K562 (cell line): ENCODE results near the gene DDC. TPM values are rescaled to one million over a fixed set of nuclear protein-coding genes. Genes with fewer than 3 reads are reported as not detected.

Experiments
- ATAC-seq: fragments of 200-7000 bp; cut with Tn5 transposase; 3 replicates; pipeline ENCODE4 v1.9.1; 2020; ENCODE audit warnings: moderate library complexity
- BruUV-seq: library from RNA; stranded (reverse); fragments of 400-500 nt; replicated peaks from 2 replicates; lab custom pipeline; 2021; lab: Mats Ljungman, UMichigan
- CTCF ChIA-PET: fragments of 300-600 bp; formaldehyde crosslinking; extraction: SDS; loops from one replicate; lab custom pipeline; 2021; ENCODE audit warnings: low intra/inter-chr PET ratio; lab: Yijun Ruan, JAX
- POLR2A ChIA-PET: fragments of 300-600, 350-650 bp; sonication (Branson Sonifier 250); formaldehyde crosslinking; extraction: SDS; loops from one replicate; lab custom pipeline; 2021; ENCODE audit warnings: antibody characterized with exemption, inconsistent platforms; lab: Yijun Ruan, JAX
- DNase-seq, 4 experiments: peaks; one replicate each; pipeline versions ENCODE4 v3.0.0 to v3.0.0-alpha.2; 2011 to 2018; ENCODE audit warnings: low spot score in 3 of 4, mixed read lengths in 3 of 4; ENCODE audit errors: extremely low read depth in 1 of 4
- FAIRE-seq: peaks from 2 replicates; lab custom pipeline; 2011; peaks lifted over from hg19 to GRCh38; lab: Jason Lieb, UNC
- H2AFZ ChIP-seq: 2 replicates; pipeline ENCODE4 v1.6.0; 2011; ENCODE audit warnings: low read depth, low read length, control low read depth, inconsistent platforms
- H3K27ac ChIP-seq: fragments of 200-600 bp; 3 replicates; pipeline ENCODE4 v1.8.0; 2011; ENCODE audit warnings: low read depth, mild to moderate bottlenecking, control low read depth, inconsistent platforms, low read length, moderate library complexity, mixed read lengths; ENCODE audit errors: extremely low read depth
- H3K27me3 ChIP-seq, 2 experiments: fragments of 300-600 bp in 1 of 2; 2 replicates in 1 of 2; 3 replicates in 1 of 2; pipeline versions ENCODE4 v1.6.0 to v1.8.0; 2011; ENCODE audit warnings: inconsistent platforms in 2 of 2, low read length in 2 of 2, mild to moderate bottlenecking in 1 of 2, mixed read lengths in 1 of 2, moderate library complexity in 1 of 2; ENCODE audit not compliant: control insufficient read depth in 2 of 2, insufficient read depth in 2 of 2
- H3K36me3 ChIP-seq: fragments of 300-600 bp; 3 replicates; pipeline ENCODE4 v1.8.0; 2011; ENCODE audit warnings: mild to moderate bottlenecking, low read length, inconsistent platforms; ENCODE audit not compliant: control insufficient read depth, insufficient read depth
- H3K4me1 ChIP-seq, 2 experiments: fragments of 200-600 bp in 1 of 2; replicated peaks in 1 of 2; 2 replicates in 1 of 2; 3 replicates in 1 of 2; pipeline versions ENCODE4 v1.5.1 to v1.8.0; 2011; ENCODE audit warnings: inconsistent platforms in 2 of 2, low read length in 2 of 2, mild to moderate bottlenecking in 1 of 2, mixed read lengths in 1 of 2, moderate library complexity in 1 of 2; ENCODE audit not compliant: control insufficient read depth in 2 of 2, insufficient read depth in 2 of 2
- H3K4me2 ChIP-seq: 2 replicates; pipeline ENCODE4 v1.6.1; 2011; ENCODE audit warnings: low read length, control low read depth, inconsistent platforms, mixed read lengths; ENCODE audit not compliant: insufficient read depth
- H3K4me3 ChIP-seq: fragments of 200-600 bp; sonication (generic), shearing (Covaris generic); 2 replicates; pipeline ENCODE4 v1.5.1; 2016; ENCODE audit warnings: control low read depth, inconsistent platforms
- H3K79me2 ChIP-seq: fragments of 200-600 bp; 3 replicates; pipeline ENCODE4 v1.8.0; 2011; ENCODE audit warnings: low read length, inconsistent platforms; ENCODE audit not compliant: control insufficient read depth, insufficient read depth
- H3K9ac ChIP-seq, 2 experiments: 2 replicates each; pipeline versions ENCODE4 v1.6.0 to v1.6.1; 2011; ENCODE audit warnings: low read depth in 2 of 2, low read length in 2 of 2, control low read depth in 1 of 2, inconsistent platforms in 1 of 2, mild to moderate bottlenecking in 1 of 2, mixed read lengths in 1 of 2; ENCODE audit not compliant: insufficient read depth in 1 of 2
- H3K9me1 ChIP-seq: one replicate; pipeline ENCODE4 v1.6.0; 2011; ENCODE audit warnings: inconsistent platforms, mild to moderate bottlenecking, low read length, moderate library complexity; ENCODE audit not compliant: control insufficient read depth, insufficient read depth
- H3K9me3 ChIP-seq: replicated peaks from 2 replicates; pipeline ENCODE4 v1.5.1; 2011; ENCODE audit warnings: low read depth, low read length, inconsistent platforms; ENCODE audit not compliant: control insufficient read depth, insufficient read depth
- H4K20me1 ChIP-seq: replicated peaks from 2 replicates; pipeline ENCODE4 v1.6.1; 2011; ENCODE audit warnings: low read length, inconsistent platforms, mixed read lengths; ENCODE audit not compliant: control insufficient read depth, insufficient read depth
- ESRRA ChIP-seq: fragments of 450-650 bp; IDR thresholded peaks from 2 replicates; pipeline ENCODE4 v1.6.1; 2014; ENCODE audit warnings: low read depth, mild to moderate bottlenecking, moderate library complexity, borderline replicate concordance
- ETV1 ChIP-seq: fragments of 450-650 bp; conservative IDR thresholded peaks from 2 replicates; pipeline ENCODE4 v1.6.1; 2016; ENCODE audit warnings: missing genetic modification characterization, control low read depth, low read depth, missing compliant biosample characterization
- KLF16 ChIP-seq: IDR thresholded peaks from 2 replicates; pipeline ENCODE4 v1.6.1; 2016; ENCODE audit warnings: antibody characterized with exemption
- MTA2 ChIP-seq: fragments of 450-650 bp; IDR thresholded peaks from 2 replicates; pipeline ENCODE4 v1.6.1; 2016; ENCODE audit warnings: low read depth
- NFRKB ChIP-seq: fragments of 450-650 bp; IDR thresholded peaks from 2 replicates; pipeline ENCODE4 v1.6.1; 2016; ENCODE audit warnings: low read depth
- PCBP2 ChIP-seq: fragments of 200-400 bp; formaldehyde crosslinking; IDR thresholded peaks from 2 replicates; pipeline ENCODE4 v1.6.1; 2018; ENCODE audit warnings: low read length, low read depth, mild to moderate bottlenecking, moderate library complexity; ENCODE audit not compliant: poor library complexity, severe bottlenecking
- ZFP1 ChIP-seq: fragments of 450-650 bp; formaldehyde crosslinking; IDR thresholded peaks from 2 replicates; pipeline ENCODE4 v1.4.0; 2020; ENCODE audit warnings: mild to moderate bottlenecking, mixed read lengths
- ZNF146 ChIP-seq: IDR thresholded peaks from one replicate; pipeline ENCODE4 v1.6.1; 2018; ENCODE audit warnings: missing compliant biosample characterization; ENCODE audit not compliant: unreplicated experiment
- ZNF316 ChIP-seq: fragments of 450-650 bp; IDR thresholded peaks from 2 replicates; pipeline ENCODE4 v1.6.1; 2016
- ZNF644 ChIP-seq: fragments of 200-800 bp; sonication (Bioruptor generic); IDR thresholded peaks from 2 replicates; pipeline ENCODE4 v1.6.1; 2016; ENCODE audit warnings: low read depth, missing genetic modification characterization, missing compliant biosample characterization
- WGBS: fragments of 100-300 bp; shearing (Covaris generic); methylation state at CpG from one replicate; pipeline ENCODE4 v1.1.6; 2016; ENCODE audit warnings: low coverage, mixed read lengths; ENCODE audit not compliant: insufficient coverage; ENCODE audit errors: missing lambda C conversion rate; 5-methylcytosine and 5-hydroxymethylcytosine counted together
- in situ Hi-C: fragments of 300-500 bp; cut with MboI; formaldehyde crosslinking; loops from 4 replicates; pipeline ENCODE4 v1.15.0; 2018; ENCODE audit warnings: inconsistent platforms, mixed read lengths
- intact Hi-C: fragments of 100-400 bp; cut with micrococcal nuclease; formaldehyde crosslinking; loops from 2 replicates; pipeline ENCODE4 v1.14.2; 2022
- polyA plus RNA-seq, 8 experiments: library from polyadenylated mRNA; depleted of rRNA in 4 of 8; stranded (reverse) in 5 of 8; unstranded in 3 of 8; fragments of >200 nt; fragmentation: Nextera tagmentation in 2 of 8; fragmentation: Illumina TruSeq in 1 of 8; extraction: Ambion mirVana in 2 of 8; extraction: Trizol in 1 of 8; gene quantifications; 2 replicates each; pipeline versions ENCODE4 v1.2.1 to v1.2.3, GENCODE V29; 2011 to 2014; ENCODE audit warnings: inconsistent platforms in 1 of 8, missing spikeins in 1 of 8
- total RNA-seq, 7 experiments: library from RNA; depleted of rRNA in 6 of 7; stranded (reverse); fragments of >200 nt in 6 of 7; fragmentation: Illumina TruSeq in 2 of 7; extraction: Trizol in 2 of 7; gene quantifications; 2 replicates each; pipeline versions ENCODE4 v1.2.1 to v1.2.3, GENCODE V29; 2011 to 2021; ENCODE audit warnings: low replicate concordance in 1 of 7
- TF ChIP-seq, protein P1 (sequence below): fragments of 450-650 bp; formaldehyde crosslinking; IDR thresholded peaks from 2 replicates; pipeline ENCODE4 v1.4.0; 2020; ENCODE audit warnings: mild to moderate bottlenecking, mixed read lengths

The DDC gene
- total and polyA plus RNA-seq, 9 of the 15 experiments (the other 6 are each of a cell fraction or from before 2014, with no cell fraction given), result not detected

GRCh38 chr7:50542132-50542531, 23.1 kb downstream of the DDC start (continued):
- TF ChIP-seq ZNF146 (no peak), MTA2 (no peak), PCBP2 (no peak), ZNF644 (tag) (no peak), ZNF316 (no peak), NFRKB (no peak)
- TF ChIP-seq, protein P1, sequence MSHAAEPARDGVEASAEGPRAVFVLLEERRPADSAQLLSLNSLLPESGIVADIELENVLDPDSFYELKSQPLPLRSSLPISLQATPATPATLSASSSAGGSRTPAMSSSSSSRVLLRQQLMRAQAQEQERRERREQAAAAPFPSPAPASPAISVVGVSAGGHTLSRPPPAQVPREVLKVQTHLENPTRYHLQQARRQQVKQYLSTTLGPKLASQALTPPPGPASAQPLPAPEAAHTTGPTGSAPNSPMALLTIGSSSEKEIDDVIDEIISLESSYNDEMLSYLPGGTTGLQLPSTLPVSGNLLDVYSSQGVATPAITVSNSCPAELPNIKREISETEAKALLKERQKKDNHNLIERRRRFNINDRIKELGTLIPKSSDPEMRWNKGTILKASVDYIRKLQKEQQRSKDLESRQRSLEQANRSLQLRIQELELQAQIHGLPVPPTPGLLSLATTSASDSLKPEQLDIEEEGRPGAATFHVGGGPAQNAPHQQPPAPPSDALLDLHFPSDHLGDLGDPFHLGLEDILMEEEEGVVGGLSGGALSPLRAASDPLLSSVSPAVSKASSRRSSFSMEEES (CRISPR knock-in tag), result no peak

DNA sequence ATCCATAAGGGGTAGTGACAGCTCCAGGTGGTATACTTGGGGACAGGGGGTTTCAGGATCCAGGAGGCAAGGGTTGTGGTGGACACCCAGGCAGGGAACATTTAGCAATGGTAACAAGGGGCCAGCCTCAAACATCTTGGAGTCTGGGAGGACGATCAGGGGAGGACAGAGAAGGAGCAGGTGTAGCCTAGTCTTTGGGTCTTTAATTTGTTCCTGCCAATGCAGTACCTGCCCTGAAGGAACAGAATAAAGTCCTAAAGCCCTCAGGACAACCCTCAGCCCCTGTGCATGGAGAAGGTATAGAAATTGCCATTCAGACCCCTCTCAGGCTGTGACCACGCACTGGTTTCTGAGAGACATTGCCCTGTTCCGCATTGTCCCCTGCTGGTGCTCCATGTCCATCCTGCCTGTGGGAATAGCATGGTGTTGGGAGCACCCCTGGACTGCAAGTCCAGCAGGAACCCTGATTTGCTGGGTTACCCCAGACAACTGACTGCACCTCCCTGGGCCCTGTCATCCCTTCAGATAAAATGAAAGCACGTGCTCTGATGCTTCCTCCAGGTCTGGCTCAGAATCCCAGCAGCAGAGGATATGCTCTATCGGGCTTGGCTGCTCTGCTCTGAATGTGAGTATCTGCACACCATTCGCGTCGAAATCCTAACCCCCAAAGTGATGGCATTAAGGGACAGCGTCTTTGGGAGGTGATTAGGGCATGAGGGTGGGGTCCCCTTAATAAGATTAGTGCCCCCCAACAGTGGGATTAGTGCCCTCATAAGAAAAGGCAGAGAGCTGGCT, 24.2 kb downstream of the DDC start:
- no TSS peak for BruUV-seq
- no peaks in the 10 kb centered on the region for H3K9me1 ChIP-seq
- H3K4me2 ChIP-seq, result no peak overlapping the region
- no peak overlapping the region for H3K9ac ChIP-seq
- ChIA-PET POLR2A (interaction anchor here (0.6 kb wide), 1 partner anchor 334 kb away, joined by 3 read pairs; no protein-coding TSS in a partner anchor), CTCF (no interaction called here)
- no peak overlapping the region for H3K27ac ChIP-seq
- no peaks in the 10 kb centered on the region for H3K9me3 ChIP-seq
- DNase-seq, result peak in 1 of 4 experiments; percentile 4
- TF ChIP-seq ZFP1 (CRISPR knock-in tag) (no peak), ETV1 (tag) (no peak), ESRRA (no peak), KLF16 (no peak)
- TF ChIP-seq, all 486 proteins: peak for 0
- intact Hi-C loops (no loop called here), in situ Hi-C loops (no loop called here)
- FAIRE-seq (no peak), ATAC-seq (no peak)
- Histone ChIP-seq H2AFZ (no peak overlapping the region), H3K79me2 (no peaks in the 10 kb centered on the region), H4K20me1 (no peaks in the 10 kb centered on the region), H3K4me3 (no peak overlapping the region), H3K27me3 (peaks cover 3 to 25% of the 10 kb centered on the region in 2 experiments; a peak in 3 of 5 replicates), H3K4me1 (peaks cover 0 to 4% of the 10 kb centered on the region in 2 experiments; a peak in 1 of 5 replicates), H3K36me3 (no peaks in the 10 kb centered on the region)
- WGBS, result 48% methylated on average over 9 of the region's 9 CpGs
